GM21515 (cell line): Measurements from ENCODE around the gene NANOS1.
A peak's percentile ranks its signal among the peaks of the same experiment; 100 is the strongest.

Source experiments
- ATAC-seq: cut with Tn5 transposase; IDR thresholded peaks from one replicate; pipeline ENCODE4 v1.9.1; 2021; ENCODE audit not compliant: unreplicated experiment

NANOS1 gene

GRCh38 chr10:119055472-119055871 is 26.0 kb downstream of the NANOS1 start:
- no peak for ATAC-seq

- ATAC-seq, result no peak
Measured at GRCh38 chr10:119058010-119058409, 28.5 kb downstream of the NANOS1 start.

- ATAC-seq, result no peak
Measured at GRCh38 chr10:119059557-119059956, 30.0 kb downstream of the NANOS1 start.

- no peak for ATAC-seq
Measured at GRCh38 chr10:119060107-119060506, 30.6 kb downstream of the NANOS1 start.

GRCh38 chr10:119061352-119061751 is 31.8 kb downstream of the NANOS1 start:
- no peak for ATAC-seq

GRCh38 chr10:119061926-119062325 is 32.4 kb downstream of the NANOS1 start:
- no peak for ATAC-seq

- ATAC-seq, result no peak
Measured at GRCh38 chr10:119070395-119071165, 41.1 kb downstream of the NANOS1 start.

- no peak for ATAC-seq
Measured at GRCh38 chr10:119073584-119073983, 44.1 kb downstream of the NANOS1 start.

- no peak for ATAC-seq
Measured at GRCh38 chr10:119078422-119079179, 49.1 kb downstream of the NANOS1 start.

GRCh38 chr10:119079599-119080520 is 50.3 kb downstream of the NANOS1 start:
- ATAC-seq, result peak; percentile 57

- peak; percentile 80 for ATAC-seq
Measured at GRCh38 chr10:119080521-119081259, 51.2 kb downstream of the NANOS1 start, which contains the start of gene EIF3A. Gene EIF3A, minus strand, starts transcription at chr10:119080817. Its CDS starts 141 bp downstream, at chr10:119080676.
